Neuron (in vitro differentiated cells): ENCODE results near the gene RAB22A.

Experiments
- H2AFZ ChIP-seq: one replicate; pipeline ENCODE4 v1.6.1; 2013; ENCODE audit warnings: low read depth, mild to moderate bottlenecking, inconsistent platforms, low read length, moderate library complexity
- H3K27me3 ChIP-seq: one replicate; pipeline ENCODE4 v1.6.1; 2013; ENCODE audit warnings: low read length; ENCODE audit not compliant: insufficient read depth
- H3K36me3 ChIP-seq: one replicate; pipeline ENCODE4 v1.6.1; 2013; ENCODE audit warnings: low read length; ENCODE audit not compliant: insufficient read depth
- H3K4me1 ChIP-seq: one replicate; pipeline ENCODE4 v1.6.1; 2013; ENCODE audit warnings: low read length; ENCODE audit not compliant: insufficient read depth
- H3K4me3 ChIP-seq: 2 replicates; pipeline ENCODE4 v1.5.1; 2013; ENCODE audit warnings: mild to moderate bottlenecking, low read length, moderate library complexity
- H3K9me3 ChIP-seq: one replicate; pipeline ENCODE4 v1.6.1; 2013; ENCODE audit warnings: low read length

The RAB22A gene

GRCh38 chr20:58339741-58340140 lies 30.2 kb downstream of the RAB22A start:
- H3K4me1 ChIP-seq = no peaks in the 10 kb centered on the region
- H3K27me3 ChIP-seq = no peaks in the 10 kb centered on the region
- peaks cover 7% of the 10 kb centered on the region for H3K36me3 ChIP-seq
- no peak overlapping the region for H3K4me3 ChIP-seq
- H2AFZ ChIP-seq = no peak overlapping the region
- H3K9me3 ChIP-seq = no peaks in the 10 kb centered on the region

GRCh38 chr20:58340151-58340550 lies 30.6 kb downstream of the RAB22A start:
- Histone ChIP-seq H2AFZ (no peak overlapping the region), H3K36me3 (peaks cover 9% of the 10 kb centered on the region), H3K9me3 (no peaks in the 10 kb centered on the region), H3K4me1 (no peaks in the 10 kb centered on the region), H3K4me3 (no peak overlapping the region), H3K27me3 (no peaks in the 10 kb centered on the region)

GRCh38 chr20:58340853-58341252 lies 31.3 kb downstream of the RAB22A start:
- Histone ChIP-seq H3K27me3 (no peaks in the 10 kb centered on the region), H3K4me3 (no peak overlapping the region), H3K36me3 (peaks cover 15% of the 10 kb centered on the region), H3K9me3 (no peaks in the 10 kb centered on the region), H2AFZ (no peak overlapping the region), H3K4me1 (no peaks in the 10 kb centered on the region)

GRCh38 chr20:58342104-58342945 lies 32.8 kb downstream of the RAB22A start:
- no peak overlapping the region for H2AFZ ChIP-seq
- H3K36me3 ChIP-seq = peaks cover 18% of the 10 kb centered on the region
- no peak overlapping the region for H3K4me3 ChIP-seq
- no peaks in the 10 kb centered on the region for H3K9me3 ChIP-seq
- no peaks in the 10 kb centered on the region for H3K4me1 ChIP-seq
- H3K27me3 ChIP-seq = no peaks in the 10 kb centered on the region

GRCh38 chr20:58344741-58345140 lies 35.2 kb downstream of the RAB22A start:
- no peaks in the 10 kb centered on the region for H3K27me3 ChIP-seq
- H3K36me3 ChIP-seq = peaks cover 18% of the 10 kb centered on the region
- H3K9me3 ChIP-seq = no peaks in the 10 kb centered on the region
- H2AFZ ChIP-seq = no peak overlapping the region
- no peak overlapping the region for H3K4me3 ChIP-seq
- H3K4me1 ChIP-seq = no peaks in the 10 kb centered on the region

- H2AFZ ChIP-seq = no peak overlapping the region
- no peak overlapping the region for H3K4me3 ChIP-seq
- no peaks in the 10 kb centered on the region for H3K9me3 ChIP-seq
- H3K27me3 ChIP-seq = no peaks in the 10 kb centered on the region
- no peaks in the 10 kb centered on the region for H3K4me1 ChIP-seq
- H3K36me3 ChIP-seq = peaks cover 24% of the 10 kb centered on the region
Observed at GRCh38 chr20:58349570-58349969, 40.1 kb downstream of the RAB22A start.

- Histone ChIP-seq H3K9me3 (no peaks in the 10 kb centered on the region), H3K4me1 (no peaks in the 10 kb centered on the region), H2AFZ (no peak overlapping the region), H3K27me3 (no peaks in the 10 kb centered on the region), H3K4me3 (no peak overlapping the region), H3K36me3 (peaks cover 22% of the 10 kb centered on the region)
Observed at GRCh38 chr20:58352468-58352867, 43.0 kb downstream of the RAB22A start.

- no peak overlapping the region for H2AFZ ChIP-seq
- peaks cover 6% of the 10 kb centered on the region for H3K4me1 ChIP-seq
- H3K4me3 ChIP-seq = no peak overlapping the region
- no peaks in the 10 kb centered on the region for H3K9me3 ChIP-seq
- H3K36me3 ChIP-seq = peaks cover 51% of the 10 kb centered on the region
- no peaks in the 10 kb centered on the region for H3K27me3 ChIP-seq
Observed at GRCh38 chr20:58359441-58359840, 49.9 kb downstream of the RAB22A start.

- Histone ChIP-seq H3K27me3 (no peaks in the 10 kb centered on the region), H3K4me1 (peaks cover 6% of the 10 kb centered on the region), H3K4me3 (no peak overlapping the region), H3K36me3 (peaks cover 42% of the 10 kb centered on the region), H2AFZ (no peak overlapping the region), H3K9me3 (no peaks in the 10 kb centered on the region)
Observed at GRCh38 chr20:58360936-58361335, 51.4 kb downstream of the RAB22A start.

- Histone ChIP-seq H3K4me1 (peaks cover 12% of the 10 kb centered on the region), H2AFZ (no peak overlapping the region), H3K36me3 (peaks cover 38% of the 10 kb centered on the region), H3K4me3 (no peak overlapping the region), H3K9me3 (no peaks in the 10 kb centered on the region), H3K27me3 (no peaks in the 10 kb centered on the region)
Observed at GRCh38 chr20:58361481-58362205, 52.1 kb downstream of the RAB22A start.

- H3K4me3 ChIP-seq = no peak overlapping the region
- H3K9me3 ChIP-seq = no peaks in the 10 kb centered on the region
- peaks cover 38% of the 10 kb centered on the region for H3K36me3 ChIP-seq
- H3K4me1 ChIP-seq = peaks cover 14% of the 10 kb centered on the region
- no peaks in the 10 kb centered on the region for H3K27me3 ChIP-seq
- no peak overlapping the region for H2AFZ ChIP-seq
Observed at GRCh38 chr20:58362206-58362516, 52.6 kb downstream of the RAB22A start.

- Histone ChIP-seq H3K9me3 (no peaks in the 10 kb centered on the region), H3K27me3 (no peaks in the 10 kb centered on the region), H3K4me1 (peaks cover 14% of the 10 kb centered on the region), H2AFZ (no peak overlapping the region), H3K4me3 (no peak overlapping the region), H3K36me3 (peaks cover 36% of the 10 kb centered on the region)
Observed at GRCh38 chr20:58362970-58363369, 53.5 kb downstream of the RAB22A start.

GRCh38 chr20:58366866-58367265 lies 57.4 kb downstream of the RAB22A start:
- no peaks in the 10 kb centered on the region for H3K9me3 ChIP-seq
- H3K27me3 ChIP-seq = no peaks in the 10 kb centered on the region
- H3K4me3 ChIP-seq = no peak overlapping the region
- H2AFZ ChIP-seq = no peak overlapping the region
- peaks cover 8% of the 10 kb centered on the region for H3K36me3 ChIP-seq
- peaks cover 8% of the 10 kb centered on the region for H3K4me1 ChIP-seq
